Progenitor cell of endocrine pancreas (in vitro differentiated cells): ENCODE results near the gene MRAS. TPM values are rescaled to one million over a fixed set of nuclear protein-coding genes. Genes with fewer than 3 reads are reported as not detected.

Experiments
- DNase-seq: peaks from one replicate; pipeline ENCODE4 v3.0.0; 2021; ENCODE audit warnings: low spot score; ENCODE audit not compliant: unreplicated experiment
- H3K27ac Mint-ChIP-seq: 2 replicates; pipeline ENCODE4 v1.8.0; 2021; ENCODE audit warnings: mild to moderate bottlenecking, moderate library complexity, mixed read lengths
- H3K27me3 Mint-ChIP-seq: 2 replicates; pipeline ENCODE4 v1.8.0; 2021; ENCODE audit warnings: mixed read lengths
- H3K36me3 Mint-ChIP-seq: 2 replicates; pipeline ENCODE4 v1.8.0; 2022; ENCODE audit warnings: mixed read lengths; ENCODE audit not compliant: insufficient read depth
- H3K4me1 Mint-ChIP-seq: 2 replicates; pipeline ENCODE4 v1.8.0; 2021; ENCODE audit warnings: low read depth, mixed read lengths
- H3K4me3 Mint-ChIP-seq: 2 replicates; pipeline ENCODE4 v1.8.0; 2021; ENCODE audit warnings: low read depth, mild to moderate bottlenecking, moderate library complexity, mixed read lengths
- H3K9me3 Mint-ChIP-seq: 2 replicates; pipeline ENCODE4 v1.8.0; 2021; ENCODE audit warnings: low read depth, mixed read lengths
- total RNA-seq: library from RNA; stranded (reverse); gene quantifications from 2 replicates; pipeline ENCODE4 v1.2.1, GENCODE V29; 2021
- TF ChIP-seq, protein P1 (sequence below): fragments of 200-600 bp; sonication (generic); IDR thresholded peaks from one replicate; pipeline ENCODE4 v1.5.0; 2021; ENCODE audit warnings: antibody characterized with exemption, mild to moderate bottlenecking; ENCODE audit not compliant: unreplicated experiment

The MRAS gene
- total RNA-seq, 1 donor from 2014 or later: 27.7 TPM

DNA sequence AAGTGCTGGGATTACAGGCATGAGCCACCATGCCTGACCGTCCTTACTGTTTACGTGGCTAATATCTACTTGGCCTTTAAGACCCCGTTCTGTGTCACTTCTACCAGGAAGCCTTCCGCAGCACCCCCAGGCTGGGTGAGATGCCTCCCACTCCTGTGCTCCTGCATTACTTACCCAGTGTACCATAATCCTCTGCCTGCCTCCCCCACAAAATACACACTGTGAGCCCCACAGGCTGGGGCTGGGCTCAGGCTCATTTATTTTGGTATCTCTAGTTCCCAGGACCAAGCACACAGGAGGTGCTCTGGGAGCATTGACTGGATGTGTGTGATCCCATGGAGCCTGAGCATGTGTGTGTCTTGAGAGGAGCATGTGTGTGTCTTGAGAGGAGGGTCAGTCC, 14.9 kb downstream of the MRAS start:
- H3K27ac Mint-ChIP-seq: no peak overlapping the region
- no peaks in the 10 kb centered on the region for H3K9me3 Mint-ChIP-seq
- TF ChIP-seq, protein P1, sequence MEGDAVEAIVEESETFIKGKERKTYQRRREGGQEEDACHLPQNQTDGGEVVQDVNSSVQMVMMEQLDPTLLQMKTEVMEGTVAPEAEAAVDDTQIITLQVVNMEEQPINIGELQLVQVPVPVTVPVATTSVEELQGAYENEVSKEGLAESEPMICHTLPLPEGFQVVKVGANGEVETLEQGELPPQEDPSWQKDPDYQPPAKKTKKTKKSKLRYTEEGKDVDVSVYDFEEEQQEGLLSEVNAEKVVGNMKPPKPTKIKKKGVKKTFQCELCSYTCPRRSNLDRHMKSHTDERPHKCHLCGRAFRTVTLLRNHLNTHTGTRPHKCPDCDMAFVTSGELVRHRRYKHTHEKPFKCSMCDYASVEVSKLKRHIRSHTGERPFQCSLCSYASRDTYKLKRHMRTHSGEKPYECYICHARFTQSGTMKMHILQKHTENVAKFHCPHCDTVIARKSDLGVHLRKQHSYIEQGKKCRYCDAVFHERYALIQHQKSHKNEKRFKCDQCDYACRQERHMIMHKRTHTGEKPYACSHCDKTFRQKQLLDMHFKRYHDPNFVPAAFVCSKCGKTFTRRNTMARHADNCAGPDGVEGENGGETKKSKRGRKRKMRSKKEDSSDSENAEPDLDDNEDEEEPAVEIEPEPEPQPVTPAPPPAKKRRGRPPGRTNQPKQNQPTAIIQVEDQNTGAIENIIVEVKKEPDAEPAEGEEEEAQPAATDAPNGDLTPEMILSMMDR: no peak
- peaks cover 16% of the 10 kb centered on the region for H3K4me1 Mint-ChIP-seq
- no peaks in the 10 kb centered on the region for H3K36me3 Mint-ChIP-seq
- no peaks in the 10 kb centered on the region for H3K27me3 Mint-ChIP-seq
- DNase-seq: no peak
- H3K4me3 Mint-ChIP-seq: no peak overlapping the region

DNA sequence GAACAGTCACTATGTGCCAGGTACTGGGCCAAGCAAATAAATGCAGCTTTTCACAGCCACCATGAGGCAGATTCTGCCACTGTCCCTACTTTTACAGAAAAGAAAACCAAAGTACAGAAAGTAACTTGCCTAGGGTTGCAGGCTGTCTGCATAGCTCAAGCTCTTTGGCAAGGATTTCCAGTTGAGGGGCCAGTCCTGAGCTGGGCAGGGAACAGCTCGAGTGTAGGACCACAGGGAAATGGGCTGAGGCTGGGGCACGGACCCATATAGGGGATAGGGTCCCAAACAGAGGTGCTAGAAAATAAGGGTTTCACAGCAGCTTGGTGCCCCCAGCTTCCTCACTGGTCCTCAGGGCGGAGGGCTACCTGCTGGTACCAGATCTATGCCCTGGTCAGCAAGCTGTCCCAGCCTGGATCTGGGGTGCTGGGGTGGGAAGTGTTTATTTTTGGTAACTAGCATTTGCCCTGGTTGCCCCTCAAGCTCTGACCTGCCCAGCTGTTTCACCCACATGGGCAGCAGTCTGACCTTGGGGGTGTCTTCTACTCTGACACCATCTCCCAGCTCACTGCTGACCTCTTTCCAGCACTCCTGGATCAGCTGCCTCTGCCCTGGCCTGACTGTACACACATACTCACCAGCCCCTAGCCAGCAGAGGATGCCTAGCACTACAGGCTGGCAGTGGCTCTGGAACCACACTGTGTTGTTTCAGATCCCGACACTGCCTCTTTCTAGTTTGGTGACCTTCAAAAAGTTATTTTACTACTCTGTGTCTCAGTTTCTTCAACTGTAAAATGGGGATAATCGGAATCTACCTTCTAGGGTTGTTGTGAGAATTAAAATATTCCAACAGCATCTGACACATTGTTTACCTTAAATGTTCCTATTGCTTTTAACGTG, 16.2 kb downstream of the MRAS start:
- no peak for DNase-seq
- TF ChIP-seq, protein P1: no peak
- no peaks in the 10 kb centered on the region for H3K36me3 Mint-ChIP-seq
- H3K4me1 Mint-ChIP-seq: peaks cover 6% of the 10 kb centered on the region
- no peak overlapping the region for H3K4me3 Mint-ChIP-seq
- no peaks in the 10 kb centered on the region for H3K27me3 Mint-ChIP-seq
- H3K27ac Mint-ChIP-seq: no peak overlapping the region
- H3K9me3 Mint-ChIP-seq: no peaks in the 10 kb centered on the region

DNA sequence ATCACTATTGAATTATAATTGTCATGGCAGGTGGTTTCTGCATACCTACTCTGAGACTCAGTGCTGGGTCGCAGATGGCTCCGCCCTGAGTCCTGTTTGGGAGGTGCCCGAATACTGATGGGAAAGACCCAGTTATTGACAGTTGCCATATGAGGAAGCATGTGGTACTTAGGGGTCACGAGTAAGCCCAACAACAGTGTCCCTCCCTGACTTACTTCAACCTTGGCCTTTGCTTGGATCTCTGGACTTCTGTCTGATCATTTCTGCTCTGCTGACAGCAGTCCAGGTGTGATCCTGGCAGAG, 16.8 kb downstream of the MRAS start:
- Mint-ChIP-seq H3K27me3 (no peaks in the 10 kb centered on the region), H3K4me1 (peaks cover 2% of the 10 kb centered on the region), H3K27ac (no peak overlapping the region), H3K9me3 (no peaks in the 10 kb centered on the region), H3K36me3 (no peaks in the 10 kb centered on the region), H3K4me3 (no peak overlapping the region)
- DNase-seq: no peak
- TF ChIP-seq, protein P1: no peak

DNA sequence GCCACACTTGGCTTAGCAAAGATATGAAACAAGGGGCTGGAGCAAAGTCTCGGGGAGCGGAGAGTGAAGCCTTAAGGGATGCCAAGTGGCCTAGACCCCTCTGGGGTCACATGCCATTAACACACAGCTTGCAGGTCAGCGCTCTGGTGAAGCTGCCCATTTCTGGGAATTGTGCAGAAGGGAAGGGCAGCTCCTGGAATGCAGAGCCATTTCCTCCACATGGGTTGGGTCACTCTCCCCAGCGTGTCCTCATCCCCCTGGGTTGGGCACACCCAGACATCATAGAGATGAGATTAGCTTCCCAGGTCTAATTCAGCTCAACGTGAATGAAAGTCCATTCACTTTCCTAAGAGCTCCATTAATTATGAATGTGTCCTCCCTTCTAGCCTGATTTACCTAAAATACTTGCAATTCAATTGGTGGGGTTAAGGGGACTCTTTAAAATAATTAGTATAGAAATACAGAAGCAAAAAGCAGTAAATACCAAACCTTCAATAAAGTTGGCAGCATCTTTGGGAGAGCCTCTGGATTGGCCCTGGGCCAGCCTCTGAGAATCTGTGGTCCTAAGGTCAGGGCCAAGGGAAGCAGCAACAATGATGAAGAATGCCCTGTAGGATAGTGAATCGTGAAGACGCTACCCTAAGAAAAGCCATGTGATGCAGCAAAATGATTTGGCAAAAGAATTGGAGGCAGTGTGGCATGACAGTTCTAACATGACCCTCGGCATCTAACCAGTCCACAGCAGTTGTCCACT, 17.8 kb downstream of the MRAS start:
- TF ChIP-seq, protein P1: no peak
- Mint-ChIP-seq H3K4me1 (peaks cover 2% of the 10 kb centered on the region), H3K27ac (peak overlapping the region; percentile 42), H3K4me3 (no peak overlapping the region), H3K36me3 (peaks cover 3% of the 10 kb centered on the region), H3K27me3 (no peaks in the 10 kb centered on the region), H3K9me3 (peaks cover 4% of the 10 kb centered on the region)
- DNase-seq: no peak

DNA sequence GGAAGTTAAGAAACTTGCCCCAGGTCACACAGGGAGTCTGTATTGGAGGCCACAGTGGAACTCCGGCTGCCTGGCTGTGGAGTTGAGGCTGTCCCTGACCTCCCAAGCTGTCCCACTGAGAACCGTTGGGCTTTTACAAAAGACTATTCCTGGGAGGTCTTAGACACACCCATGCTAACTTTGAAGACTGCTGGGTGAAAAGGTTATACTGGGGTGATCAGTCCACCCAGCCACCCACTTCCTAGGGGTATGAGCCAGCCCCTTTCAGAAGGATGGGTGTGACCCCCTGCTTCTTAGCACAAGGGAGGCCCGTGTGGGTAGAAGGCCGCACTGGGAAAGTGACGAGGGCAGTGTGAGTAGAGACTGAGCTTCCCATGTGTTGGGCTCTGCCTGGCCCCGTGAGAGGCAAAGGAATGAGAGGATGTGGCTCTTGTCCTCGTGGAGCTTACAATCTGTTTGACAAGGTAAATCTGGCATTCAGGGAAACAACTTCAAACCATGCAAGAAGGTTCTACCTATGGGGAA, 19.0 kb downstream of the MRAS start:
- TF ChIP-seq, protein P1: no peak
- Mint-ChIP-seq H3K27ac (no peak overlapping the region), H3K4me3 (no peak overlapping the region), H3K4me1 (peaks cover 2% of the 10 kb centered on the region), H3K9me3 (peaks cover 4% of the 10 kb centered on the region), H3K27me3 (no peaks in the 10 kb centered on the region), H3K36me3 (peaks cover 3% of the 10 kb centered on the region)
- DNase-seq: no peak
